Effector memory CD4-positive, alpha-beta T cell (primary cell): ENCODE data around the gene NT5C2.
"Not testable (repeated sequence)": the region's sequence is repeated elsewhere in the genome, so short reads cannot be mapped to it uniquely, and the experiment has no call there.

Source experiments
- DNase-seq, 3 donors: peaks; one replicate each; pipeline ENCODE4 v3.0.0-alpha.2; 2020
- H3K27ac ChIP-seq: 2 replicates; pipeline ENCODE4 v1.7.0; 2013; ENCODE audit warnings: mild to moderate bottlenecking, low read length, moderate library complexity; ENCODE audit not compliant: insufficient read depth, poor library complexity, severe bottlenecking
- H3K27me3 ChIP-seq: replicated peaks from 2 replicates; pipeline ENCODE4 v1.7.0; 2013; ENCODE audit warnings: mild to moderate bottlenecking, low read length; ENCODE audit not compliant: insufficient read depth, control insufficient read depth, poor library complexity, severe bottlenecking
- H3K36me3 ChIP-seq: 2 replicates; pipeline ENCODE4 v1.7.0; 2013; ENCODE audit warnings: mild to moderate bottlenecking, low read length, moderate library complexity; ENCODE audit not compliant: control insufficient read depth, insufficient read depth
- H3K4me1 ChIP-seq: 2 replicates; pipeline ENCODE4 v1.7.0; 2013; ENCODE audit warnings: low read length, mild to moderate bottlenecking; ENCODE audit not compliant: control insufficient read depth, insufficient read depth, poor library complexity, severe bottlenecking
- H3K4me3 ChIP-seq: 2 replicates; pipeline ENCODE4 v1.7.0; 2013; ENCODE audit warnings: low read length, low read depth, mild to moderate bottlenecking; ENCODE audit not compliant: insufficient read depth, poor library complexity, severe bottlenecking
- H3K9me3 ChIP-seq: 2 replicates; pipeline ENCODE4 v1.7.0; 2013; ENCODE audit warnings: mild to moderate bottlenecking, low read length, moderate library complexity; ENCODE audit not compliant: control insufficient read depth

Gene NT5C2

DNA sequence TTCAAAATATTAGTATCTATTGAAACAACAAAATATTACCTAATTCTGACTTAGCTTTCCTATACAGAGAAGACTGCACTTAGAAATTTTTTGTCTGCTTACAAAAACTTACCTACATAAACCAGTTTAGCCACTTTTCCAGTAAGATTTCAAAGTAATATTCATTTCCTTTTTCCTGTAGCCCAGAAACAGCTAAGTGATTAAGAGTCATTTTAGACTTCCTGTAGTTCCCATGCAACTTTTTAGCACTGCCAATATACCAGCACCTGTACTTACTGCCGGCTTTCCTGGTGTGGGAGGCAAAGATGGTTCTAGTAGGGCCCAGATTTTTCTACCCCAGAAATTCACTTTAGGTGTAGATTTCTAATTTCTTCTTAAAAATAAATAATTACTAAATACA lies 21.8 kb downstream of the NT5C2 start:
- Histone ChIP-seq H3K4me3 (no peak overlapping the region), H3K36me3 (peaks cover 32% of the 10 kb centered on the region), H3K4me1 (no peaks in the 10 kb centered on the region), H3K27me3 (no peaks in the 10 kb centered on the region), H3K9me3 (no peaks in the 10 kb centered on the region), H3K27ac (no peak overlapping the region)
- DNase-seq = no peak

- no peak overlapping the region for H3K4me3 ChIP-seq
- DNase-seq = no peak
- H3K9me3 ChIP-seq = no peaks in the 10 kb centered on the region
- H3K36me3 ChIP-seq = peaks cover 18% of the 10 kb centered on the region
- H3K4me1 ChIP-seq = no peaks in the 10 kb centered on the region
- no peaks in the 10 kb centered on the region for H3K27me3 ChIP-seq
- H3K27ac ChIP-seq = no peak overlapping the region
Observed at GRCh38 chr10:103168438-103168837, 24.6 kb downstream of the NT5C2 start.

- peaks cover 17% of the 10 kb centered on the region for H3K36me3 ChIP-seq
- H3K27ac ChIP-seq, H3K4me1 ChIP-seq: not testable (repeated sequence)
Observed at GRCh38 chr10:103167554-103167953, 25.5 kb downstream of the NT5C2 start.

GRCh38 chr10:103166523-103166922 lies 26.5 kb downstream of the NT5C2 start:
- H3K36me3 ChIP-seq = peaks cover 14% of the 10 kb centered on the region

More at GRCh38 chr10:103167554-103167953, 25.5 kb downstream of the NT5C2 start:
- not testable (repeated sequence) for H3K9me3 ChIP-seq, H3K27me3 ChIP-seq, H3K4me3 ChIP-seq, DNase-seq

DNA sequence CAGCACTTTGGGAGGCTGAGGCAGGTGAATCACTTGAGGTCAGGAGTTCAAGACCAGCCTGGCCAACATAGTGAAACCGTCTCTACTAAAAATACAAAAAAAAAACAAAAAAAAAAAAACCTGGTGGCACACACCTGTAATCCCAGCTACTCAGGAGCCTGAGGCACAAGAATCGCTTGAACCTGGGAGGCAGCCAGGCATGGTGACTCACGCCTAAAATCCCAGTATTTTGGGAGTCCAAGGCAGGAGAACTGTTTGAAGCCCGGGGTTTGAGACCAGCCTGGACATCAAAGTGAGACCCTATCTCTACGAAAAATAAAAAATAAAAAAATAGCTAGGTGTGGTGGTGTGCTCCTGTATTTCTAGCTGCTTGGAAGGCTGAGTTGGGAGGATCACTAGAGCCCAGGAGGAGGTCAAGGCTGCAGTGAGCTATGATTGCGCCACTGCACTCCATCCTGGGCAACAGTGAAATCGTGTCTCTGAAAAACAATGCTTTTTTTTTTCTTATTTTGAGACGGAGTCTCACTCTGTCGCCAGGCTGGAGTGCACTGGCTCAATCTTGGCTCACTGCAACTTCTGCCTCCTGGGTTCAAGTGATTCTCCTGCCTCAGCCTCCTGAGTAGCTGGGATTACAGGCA lies 29.2 kb downstream of the NT5C2 start:
- not testable (repeated sequence) for H3K27ac ChIP-seq, H3K36me3 ChIP-seq, DNase-seq, H3K4me1 ChIP-seq, H3K9me3 ChIP-seq, H3K27me3 ChIP-seq, H3K4me3 ChIP-seq

More at GRCh38 chr10:103166523-103166922, 26.5 kb downstream of the NT5C2 start:
- H3K27me3 ChIP-seq = no peaks in the 10 kb centered on the region
- no peaks in the 10 kb centered on the region for H3K4me1 ChIP-seq
- no peak overlapping the region for H3K27ac ChIP-seq
- DNase-seq = no peak
- H3K4me3 ChIP-seq = no peak overlapping the region
- no peaks in the 10 kb centered on the region for H3K9me3 ChIP-seq

DNA sequence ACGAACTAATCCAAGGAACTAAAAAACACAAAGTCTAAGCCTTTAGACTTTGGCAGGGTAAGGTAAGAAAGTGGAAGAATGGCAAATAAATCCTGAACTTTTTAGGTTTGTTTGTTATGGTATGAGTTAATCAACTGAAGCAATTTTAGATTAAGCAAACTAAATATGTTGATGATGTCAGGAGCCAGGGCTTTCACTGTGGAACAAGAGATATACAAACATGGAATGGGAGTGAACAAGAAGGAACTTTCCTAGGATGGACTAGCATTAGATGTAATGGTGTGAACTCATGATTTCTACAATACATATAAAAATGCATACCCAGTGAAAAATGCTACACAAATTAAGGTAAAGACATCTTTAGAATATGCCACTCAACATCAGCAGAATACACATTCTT lies 35.8 kb downstream of the NT5C2 start:
- Histone ChIP-seq H3K27me3 (no peaks in the 10 kb centered on the region), H3K27ac (no peak overlapping the region), H3K36me3 (no peaks in the 10 kb centered on the region), H3K4me3 (no peak overlapping the region), H3K4me1 (no peaks in the 10 kb centered on the region), H3K9me3 (no peaks in the 10 kb centered on the region)
- DNase-seq = no peak

- H3K27me3 ChIP-seq = no peaks in the 10 kb centered on the region
- no peak overlapping the region for H3K4me3 ChIP-seq
- H3K9me3 ChIP-seq = no peaks in the 10 kb centered on the region
- no peaks in the 10 kb centered on the region for H3K36me3 ChIP-seq
- H3K27ac ChIP-seq = no peak overlapping the region
- DNase-seq = no peak
- H3K4me1 ChIP-seq = no peaks in the 10 kb centered on the region
Observed at GRCh38 chr10:103155471-103156085, 37.5 kb downstream of the NT5C2 start.

DNA sequence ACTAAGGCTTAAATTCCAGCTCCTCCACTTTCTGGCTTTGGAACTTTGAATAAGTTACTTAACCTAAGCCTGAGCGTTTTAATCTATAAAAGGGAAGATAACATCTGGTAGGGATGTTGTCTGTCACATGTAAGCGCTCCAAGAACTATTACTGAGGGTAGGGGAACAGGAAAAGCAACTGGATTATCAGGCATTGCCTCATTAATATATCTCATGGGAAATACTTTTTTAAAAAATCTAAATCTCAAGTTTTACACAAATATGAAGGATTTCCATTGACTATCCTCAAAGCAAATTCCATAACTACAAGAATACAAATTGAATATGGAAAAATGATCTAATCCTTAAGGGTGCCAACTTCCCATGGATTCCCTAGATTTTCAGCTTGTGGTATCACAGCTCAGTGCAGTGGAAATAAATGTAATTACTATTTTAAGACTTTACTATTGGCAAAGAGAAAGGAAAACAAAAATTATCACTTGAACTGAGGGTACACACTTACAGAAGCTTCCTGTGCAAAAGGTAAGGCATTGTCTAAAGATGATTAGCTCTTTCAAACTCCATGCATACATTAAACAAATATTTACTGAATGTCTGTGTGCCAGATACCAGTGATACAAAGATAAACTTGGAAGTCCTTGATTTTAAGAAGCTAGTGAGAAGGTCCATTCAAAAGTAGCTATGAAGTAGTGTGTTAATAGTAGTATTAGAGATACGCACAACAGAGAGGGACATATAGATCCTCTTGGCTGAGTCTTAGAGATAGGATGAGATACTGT lies 38.4 kb downstream of the NT5C2 start:
- H3K4me1 ChIP-seq = no peaks in the 10 kb centered on the region
- H3K36me3 ChIP-seq = no peaks in the 10 kb centered on the region
- H3K27ac ChIP-seq = no peak overlapping the region
- H3K4me3 ChIP-seq = no peak overlapping the region
- DNase-seq = no peak
- no peaks in the 10 kb centered on the region for H3K9me3 ChIP-seq
- H3K27me3 ChIP-seq = no peaks in the 10 kb centered on the region

DNA sequence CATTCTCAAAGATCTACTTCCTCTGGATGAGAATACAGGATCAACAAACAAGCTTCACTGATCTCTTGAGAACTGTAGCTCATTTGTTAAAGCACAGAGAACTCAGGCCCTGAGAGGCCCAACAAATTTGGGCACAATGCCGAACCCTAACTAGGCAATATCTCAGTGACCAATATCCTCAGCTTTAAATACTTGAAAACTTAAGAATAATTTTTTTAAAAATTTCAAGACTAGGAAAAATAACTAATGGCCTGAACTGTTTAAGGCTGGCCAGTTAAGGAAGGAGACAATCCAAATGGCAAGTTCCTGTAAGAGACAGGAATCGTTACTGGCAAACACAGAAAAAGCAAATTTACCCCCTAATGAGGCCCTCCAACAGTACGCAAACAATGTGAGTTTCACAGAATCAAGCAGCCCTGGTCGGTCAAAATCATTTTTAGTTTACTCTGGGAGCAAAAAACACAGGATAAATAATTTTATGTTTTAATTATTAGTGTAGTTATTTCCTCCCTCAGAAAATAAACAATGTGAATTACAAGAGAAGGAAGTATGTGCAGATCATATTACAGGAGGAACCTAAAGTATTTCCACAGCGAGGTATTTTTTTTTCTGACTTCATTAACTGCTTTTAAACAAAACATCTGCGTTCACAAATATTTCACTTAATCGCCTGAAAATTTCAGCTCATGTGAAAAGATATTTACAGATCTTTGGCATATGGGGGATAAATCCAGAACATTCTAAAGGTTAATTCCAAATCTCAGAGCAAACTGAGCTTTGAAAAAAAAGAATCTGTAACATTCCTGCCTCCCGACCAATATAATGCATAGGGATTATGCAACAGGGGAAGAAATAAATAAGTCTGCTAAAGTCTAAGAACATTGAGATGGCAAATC lies 39.5 kb downstream of the NT5C2 start:
- Histone ChIP-seq H3K4me3 (no peak overlapping the region), H3K9me3 (no peaks in the 10 kb centered on the region), H3K27ac (no peak overlapping the region), H3K4me1 (no peaks in the 10 kb centered on the region), H3K36me3 (no peaks in the 10 kb centered on the region), H3K27me3 (no peaks in the 10 kb centered on the region)
- DNase-seq = no peak
